Endothelial cell (in vitro differentiated cells): ENCODE data around the gene RAB7B. TPM values are rescaled to one million over a fixed set of nuclear protein-coding genes. Genes with fewer than 3 reads are reported as not detected.

ENCODE experiments used
- DNase-seq: peaks from one replicate; pipeline ENCODE4 v3.0.0; 2021; ENCODE audit warnings: low spot score
- H3K27ac Mint-ChIP-seq: one replicate; pipeline ENCODE4 v1.8.0; 2021; ENCODE audit warnings: mixed read lengths, inconsistent platforms; ENCODE audit not compliant: unreplicated experiment
- H3K27me3 Mint-ChIP-seq: one replicate; pipeline ENCODE4 v1.8.0; 2021; ENCODE audit warnings: mild to moderate bottlenecking, moderate library complexity, mixed read lengths, inconsistent platforms; ENCODE audit not compliant: unreplicated experiment
- H3K36me3 Mint-ChIP-seq: one replicate; pipeline ENCODE4 v1.8.0; 2021; ENCODE audit warnings: mild to moderate bottlenecking, low read depth, mixed read lengths, inconsistent platforms; ENCODE audit not compliant: unreplicated experiment
- H3K4me1 Mint-ChIP-seq: one replicate; pipeline ENCODE4 v1.8.0; 2021; ENCODE audit warnings: mild to moderate bottlenecking, mixed read lengths, inconsistent platforms; ENCODE audit not compliant: unreplicated experiment
- H3K4me3 Mint-ChIP-seq: one replicate; pipeline ENCODE4 v1.8.0; 2021; ENCODE audit warnings: mild to moderate bottlenecking, mixed read lengths, inconsistent platforms; ENCODE audit not compliant: unreplicated experiment
- H3K9me3 Mint-ChIP-seq: one replicate; pipeline ENCODE4 v1.8.0; 2021; ENCODE audit warnings: mixed read lengths, inconsistent platforms; ENCODE audit not compliant: unreplicated experiment
- CTCF ChIP-seq: fragments of 200-600 bp; sonication (generic); IDR thresholded peaks from one replicate; pipeline ENCODE4 v1.5.0; 2021; ENCODE audit warnings: antibody characterized with exemption; ENCODE audit not compliant: unreplicated experiment
- total RNA-seq: library from RNA; stranded (reverse); fragmentation: NEBNext Ultra II Directional; extraction: Animal tissue kit (Norgen Biotek cat#: 25700); gene quantifications from one replicate; pipeline ENCODE4 v1.2.1, GENCODE V29; 2021; ENCODE audit not compliant: unreplicated experiment

Gene RAB7B
- total RNA-seq, 1 donor from 2014 or later, result not detected

GRCh38 chr1:205969229-205969628 lies 34.0 kb downstream of the RAB7B start:
- no peak for DNase-seq
- no peak for TF ChIP-seq CTCF
- H3K4me1 Mint-ChIP-seq, result peaks cover 6% of the 10 kb centered on the region
- H3K9me3 Mint-ChIP-seq, result no peaks in the 10 kb centered on the region
- peaks cover 15% of the 10 kb centered on the region for H3K36me3 Mint-ChIP-seq
- H3K27me3 Mint-ChIP-seq, result peaks cover 7% of the 10 kb centered on the region
- H3K27ac Mint-ChIP-seq, result no peak overlapping the region
- H3K4me3 Mint-ChIP-seq, result no peak overlapping the region

GRCh38 chr1:205967554-205968335 lies 35.5 kb downstream of the RAB7B start:
- Mint-ChIP-seq H3K4me1 (no peaks in the 10 kb centered on the region), H3K27me3 (peaks cover 8% of the 10 kb centered on the region), H3K4me3 (no peak overlapping the region), H3K9me3 (no peaks in the 10 kb centered on the region), H3K36me3 (peaks cover 6% of the 10 kb centered on the region), H3K27ac (no peak overlapping the region)
- DNase-seq, result no peak
- no peak for TF ChIP-seq CTCF

- H3K36me3 Mint-ChIP-seq, result peaks cover 6% of the 10 kb centered on the region
- no peak for DNase-seq
- H3K27me3 Mint-ChIP-seq, result peaks cover 7% of the 10 kb centered on the region
- H3K27ac Mint-ChIP-seq, result no peak overlapping the region
- H3K4me1 Mint-ChIP-seq, result no peaks in the 10 kb centered on the region
- H3K9me3 Mint-ChIP-seq, result no peaks in the 10 kb centered on the region
- H3K4me3 Mint-ChIP-seq, result peak overlapping the region; percentile 59
- TF ChIP-seq CTCF, result no peak
Measured at GRCh38 chr1:205965036-205965884, 37.9 kb downstream of the RAB7B start.

- TF ChIP-seq CTCF, result no peak
- no peaks in the 10 kb centered on the region for H3K9me3 Mint-ChIP-seq
- DNase-seq, result no peak
- H3K4me3 Mint-ChIP-seq, result no peak overlapping the region
- peaks cover 6% of the 10 kb centered on the region for H3K36me3 Mint-ChIP-seq
- H3K27me3 Mint-ChIP-seq, result peaks cover 7% of the 10 kb centered on the region
- H3K27ac Mint-ChIP-seq, result peak overlapping the region; percentile 55
- H3K4me1 Mint-ChIP-seq, result no peaks in the 10 kb centered on the region
Measured at GRCh38 chr1:205963352-205964155, 39.6 kb downstream of the RAB7B start.
